ENCODE measurements around the gene TBK1.
"Not testable (repeated sequence)": the region's sequence is repeated elsewhere in the genome, so short reads cannot be mapped to it uniquely, and the experiment has no call there.

Gene TBK1

DNA sequence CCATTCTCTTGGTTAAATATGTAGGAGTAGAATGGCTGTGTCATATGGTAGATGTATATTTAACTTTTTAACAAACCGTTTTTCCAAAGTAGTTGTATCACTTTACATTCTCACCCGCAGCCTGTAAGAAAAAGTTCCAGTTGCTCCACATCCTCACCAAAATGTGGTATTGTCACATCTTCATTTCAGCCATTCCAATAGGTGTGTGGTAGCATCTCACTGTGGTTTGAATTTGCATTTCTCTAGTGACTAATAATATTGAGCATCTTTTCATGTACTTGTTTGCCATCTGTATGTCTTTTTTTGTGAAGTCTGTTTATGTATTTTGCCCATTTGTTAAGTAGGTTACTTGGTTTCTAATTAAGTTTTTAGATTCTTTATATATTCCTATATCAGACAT is 78.6 kb downstream of the TBK1 start:
- no peak for TF ChIP-seq CTCF (IDR thresholded peaks at IDR 0.05; ENCODE audit: borderline replicate concordance, control extremely low read depth, extremely low read depth, insufficient read depth, missing control alignments)
- DNase-seq (ENCODE audit: low spot score) = no peak
- in situ Hi-C loops (cut with MboI; ENCODE audit: low sequenced_read_pairs, unreplicated experiment) = loop anchor here (25.0 kb wide), 1 partner anchor 582 kb away; the partner anchor contains the start of gene WIF1

DNA sequence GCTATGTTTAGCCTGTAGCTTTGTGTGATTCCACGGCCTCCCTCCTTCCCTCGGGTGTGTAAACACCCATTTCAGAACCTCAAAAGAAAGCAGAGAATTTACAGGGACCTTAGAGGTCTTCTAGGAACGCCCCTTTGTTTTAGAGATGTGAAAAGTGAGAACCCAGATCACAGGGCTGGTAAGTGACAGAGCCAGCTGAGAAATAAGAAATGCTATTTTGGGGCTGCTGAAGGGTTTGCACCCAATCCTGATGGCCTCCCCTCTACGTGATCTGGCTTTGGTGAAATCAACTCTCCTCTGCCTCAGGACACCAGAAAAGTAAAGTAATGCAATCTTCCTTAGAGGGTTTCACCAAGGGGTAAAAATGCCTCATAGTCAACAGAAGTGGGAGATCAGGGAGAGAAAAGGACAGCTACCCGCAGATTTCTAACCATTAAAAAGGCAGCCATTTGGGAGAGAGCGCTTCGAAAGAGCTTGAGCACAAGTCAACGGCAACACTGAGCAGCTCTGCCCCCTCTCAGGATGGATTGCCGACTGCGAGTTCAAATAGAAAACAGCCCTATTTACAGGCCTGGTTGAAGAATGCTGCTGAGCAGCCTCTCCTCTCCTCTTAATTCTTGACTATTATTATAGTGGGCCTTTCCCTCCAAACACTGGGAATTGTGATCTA is 79.9 kb downstream of the TBK1 start:
- in situ Hi-C loops (cut with MboI; ENCODE audit: low sequenced_read_pairs, unreplicated experiment) = loop anchor here (25.0 kb wide), 1 partner anchor 581 kb away; the partner anchor contains the start of gene WIF1
- no peak for TF ChIP-seq CTCF (IDR thresholded peaks at IDR 0.05; ENCODE audit: borderline replicate concordance, control extremely low read depth, extremely low read depth, insufficient read depth, missing control alignments)
- no peak for DNase-seq (ENCODE audit: low spot score)

- DNase-seq (ENCODE audit: low spot score) = no peak
- in situ Hi-C loops (cut with MboI; ENCODE audit: low sequenced_read_pairs, unreplicated experiment) = loop anchor here (25.0 kb wide), 1 partner anchor 579 kb away; the partner anchor contains the start of gene WIF1
- no peak for TF ChIP-seq CTCF (IDR thresholded peaks at IDR 0.05; ENCODE audit: borderline replicate concordance, control extremely low read depth, extremely low read depth, insufficient read depth, missing control alignments)
Observed at GRCh38 chr12:64532734-64533351, 80.9 kb downstream of the TBK1 start.

DNA sequence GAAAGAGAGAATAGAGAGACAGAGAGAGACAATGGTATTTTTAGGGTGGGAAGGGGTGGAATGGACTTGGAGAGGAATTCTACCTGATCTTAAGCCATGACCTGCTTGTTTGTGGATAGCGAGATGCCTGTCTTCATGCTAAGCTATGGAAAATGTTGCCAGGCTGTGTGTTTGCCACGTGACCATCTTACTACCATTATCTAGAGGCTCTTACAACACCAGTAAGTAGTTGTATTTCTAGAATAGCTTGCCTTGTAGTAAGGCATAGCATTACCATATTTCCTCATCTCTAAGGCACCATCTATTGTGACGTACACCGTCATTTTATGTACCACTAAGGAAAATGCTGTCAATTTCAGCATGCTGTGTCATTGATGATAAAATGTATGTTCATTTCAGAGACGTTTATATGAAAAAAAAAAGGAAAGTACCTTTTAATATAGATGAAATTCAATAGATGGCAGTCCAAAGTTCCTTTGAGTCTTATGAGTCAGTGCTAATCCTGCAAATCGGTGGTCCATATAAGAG is 82.8 kb downstream of the TBK1 start:
- no peak for DNase-seq (ENCODE audit: low spot score)
- no peak for TF ChIP-seq CTCF (IDR thresholded peaks at IDR 0.05; ENCODE audit: borderline replicate concordance, control extremely low read depth, extremely low read depth, insufficient read depth, missing control alignments)
- in situ Hi-C loops (cut with MboI; ENCODE audit: low sequenced_read_pairs, unreplicated experiment) = loop anchor here (25.0 kb wide), 1 partner anchor 578 kb away; the partner anchor contains the start of gene WIF1

DNA sequence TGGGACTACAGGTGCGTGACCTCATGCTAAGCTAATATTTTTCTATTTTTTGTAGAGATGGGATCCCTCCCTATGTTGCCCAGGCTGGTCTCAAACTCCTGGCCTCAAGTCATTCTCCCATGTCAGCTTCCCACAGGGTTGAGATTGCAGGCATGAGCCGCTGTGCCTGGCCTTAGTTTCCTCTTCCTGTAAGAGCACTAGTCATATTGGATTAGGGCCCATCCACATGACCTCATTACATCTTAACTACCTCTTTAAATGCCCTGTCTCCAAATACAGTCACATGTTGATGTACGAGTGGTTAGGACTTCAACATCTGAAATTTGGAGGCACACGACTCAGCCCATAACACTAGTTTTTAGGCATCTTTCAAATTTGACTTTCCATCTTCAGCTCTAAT is 86.2 kb downstream of the TBK1 start:
- no peak for DNase-seq (ENCODE audit: low spot score)
- in situ Hi-C loops (cut with MboI; ENCODE audit: low sequenced_read_pairs, unreplicated experiment) = loop anchor here (25.0 kb wide), 1 partner anchor 574 kb away; the partner anchor contains the start of gene WIF1
- no peak for TF ChIP-seq CTCF (IDR thresholded peaks at IDR 0.05; ENCODE audit: borderline replicate concordance, control extremely low read depth, extremely low read depth, insufficient read depth, missing control alignments)

DNA sequence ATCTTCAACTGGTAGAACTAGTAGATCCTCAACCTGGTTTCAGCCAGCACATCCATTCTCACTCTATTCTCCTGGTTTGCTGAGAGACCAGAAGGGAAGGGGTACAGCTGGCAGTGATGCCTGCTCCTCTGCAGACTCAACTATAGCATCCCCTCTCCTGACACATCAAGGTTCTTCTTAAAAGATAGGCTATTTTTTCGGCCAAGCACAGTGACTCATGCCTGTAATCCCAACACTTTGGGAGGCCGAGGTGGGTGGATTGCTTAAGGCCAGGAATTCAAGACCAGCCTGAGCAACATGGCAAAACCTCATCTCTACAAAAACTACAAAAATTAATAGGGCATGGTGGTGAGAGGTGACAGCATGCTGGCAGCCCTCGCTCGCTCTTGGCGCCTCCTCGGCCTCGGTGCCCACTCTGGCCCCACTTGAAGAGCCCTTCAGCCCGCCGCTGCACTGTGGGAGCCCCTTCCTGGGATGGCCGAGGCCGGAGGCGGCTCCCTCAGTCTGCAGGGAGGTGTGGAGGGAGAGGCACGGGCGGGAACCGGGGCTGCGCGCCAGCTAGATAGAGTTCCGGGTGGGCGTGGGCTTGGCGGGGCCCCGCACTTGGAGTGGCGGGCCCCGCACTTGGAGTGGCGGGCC is 90.6 kb downstream of the TBK1 start:
- not testable (repeated sequence) for DNase-seq (ENCODE audit: low spot score)
- in situ Hi-C loops (cut with MboI; ENCODE audit: low sequenced_read_pairs, unreplicated experiment) = loop anchor here (25.0 kb wide), 1 partner anchor 570 kb away; the partner anchor contains the start of gene WIF1
